Measurements from ENCODE around the gene KY.

KY gene

GRCh38 chr3:134619301-134619615 lies 31.6 kb downstream of the KY start:
- TF ChIP-seq SIN3A (IDR thresholded peaks at IDR 0.05; ENCODE audit: borderline replicate concordance, insufficient read depth, low read length), result no peak
- TF ChIP-seq FOXP2 (optimal IDR thresholded peaks at IDR 0.05; ENCODE audit: borderline replicate concordance, extremely low read depth, extremely low read length, insufficient read depth), result no peak
- TF ChIP-seq REST (IDR thresholded peaks at IDR 0.05; ENCODE audit: insufficient read depth in 1 of 2, low read depth in 2 of 2, low read length in 2 of 2), result no peak
- no peak for TF ChIP-seq POLR2AphosphoS5 (IDR thresholded peaks at IDR 0.05; ENCODE audit: low read depth, low read length)
- TF ChIP-seq TAF1 (IDR thresholded peaks at IDR 0.05; ENCODE audit: borderline replicate concordance, insufficient read depth, low read length), result no peak

DNA sequence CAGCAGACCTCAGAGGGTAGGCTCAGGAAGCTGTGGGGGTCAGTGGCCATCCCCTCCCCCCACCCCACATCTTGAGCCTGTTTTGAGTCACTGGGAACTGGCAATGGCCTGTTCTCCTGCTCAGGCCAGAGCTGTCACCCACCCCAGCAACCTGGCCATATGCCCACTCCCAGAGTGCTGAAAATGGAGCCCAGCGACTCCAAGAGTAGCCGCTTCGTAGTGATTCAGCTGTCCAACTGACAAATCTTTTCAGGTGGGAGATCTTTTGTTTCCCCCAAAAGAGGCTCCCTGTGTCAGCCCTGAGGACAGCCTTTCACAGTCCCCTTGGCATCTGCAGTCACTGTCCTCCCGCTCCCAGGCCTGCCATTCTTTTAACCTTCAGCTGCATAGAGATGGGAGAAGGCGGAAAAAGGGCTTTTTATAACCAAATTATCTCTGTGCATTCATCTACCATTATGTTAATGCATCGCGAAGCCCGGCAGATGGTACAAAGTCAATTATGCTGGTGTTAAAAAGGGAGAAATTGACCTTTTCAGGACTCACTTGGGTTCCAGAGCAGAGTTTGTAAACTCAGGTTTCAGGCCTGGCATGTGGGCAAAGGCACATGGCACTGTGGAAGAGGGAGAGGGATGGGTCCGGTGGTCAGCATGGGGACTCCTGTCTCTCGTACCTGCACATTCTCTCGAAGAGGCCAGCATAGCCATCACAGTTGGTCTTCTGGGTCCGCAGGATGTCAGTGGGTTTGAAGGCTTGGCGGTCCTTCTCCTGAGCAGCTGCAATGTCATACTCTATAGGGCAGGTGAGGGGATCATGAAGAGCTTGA lies 32.1 kb downstream of the KY start:
- TF ChIP-seq TAF1 (IDR thresholded peaks at IDR 0.05; ENCODE audit: borderline replicate concordance, insufficient read depth, low read length), result no peak

GRCh38 chr3:134617608-134618477 lies 33.0 kb downstream of the KY start:
- TF ChIP-seq POLR2AphosphoS5 (IDR thresholded peaks at IDR 0.05; ENCODE audit: low read depth, low read length) (no peak), TAF1 (IDR thresholded peaks at IDR 0.05; ENCODE audit: borderline replicate concordance, insufficient read depth, low read length) (no peak), REST (IDR thresholded peaks at IDR 0.05; ENCODE audit: insufficient read depth in 1 of 2, low read depth in 2 of 2, low read length in 2 of 2) (no peak), FOXP2 (optimal IDR thresholded peaks at IDR 0.05; ENCODE audit: borderline replicate concordance, extremely low read depth, extremely low read length, insufficient read depth) (no peak), SIN3A (IDR thresholded peaks at IDR 0.05; ENCODE audit: borderline replicate concordance, insufficient read depth, low read length) (no peak)

- TF ChIP-seq SIN3A (IDR thresholded peaks at IDR 0.05; ENCODE audit: borderline replicate concordance, insufficient read depth, low read length) (no peak), FOXP2 (optimal IDR thresholded peaks at IDR 0.05; ENCODE audit: borderline replicate concordance, extremely low read depth, extremely low read length, insufficient read depth) (no peak), TAF1 (IDR thresholded peaks at IDR 0.05; ENCODE audit: borderline replicate concordance, insufficient read depth, low read length) (no peak), POLR2AphosphoS5 (IDR thresholded peaks at IDR 0.05; ENCODE audit: low read depth, low read length) (no peak), REST (IDR thresholded peaks at IDR 0.05; ENCODE audit: insufficient read depth in 1 of 2, low read depth in 2 of 2, low read length in 2 of 2) (no peak)
Measured at GRCh38 chr3:134615743-134616142, 35.1 kb downstream of the KY start.

- TF ChIP-seq FOXP2 (optimal IDR thresholded peaks at IDR 0.05; ENCODE audit: borderline replicate concordance, extremely low read depth, extremely low read length, insufficient read depth) (no peak), REST (IDR thresholded peaks at IDR 0.05; ENCODE audit: insufficient read depth in 1 of 2, low read depth in 2 of 2, low read length in 2 of 2) (no peak), POLR2AphosphoS5 (IDR thresholded peaks at IDR 0.05; ENCODE audit: low read depth, low read length) (no peak), SIN3A (IDR thresholded peaks at IDR 0.05; ENCODE audit: borderline replicate concordance, insufficient read depth, low read length) (no peak), TAF1 (IDR thresholded peaks at IDR 0.05; ENCODE audit: borderline replicate concordance, insufficient read depth, low read length) (no peak)
Measured at GRCh38 chr3:134614955-134615354, 35.9 kb downstream of the KY start.
